ENCODE results near the gene C22orf23. TPM values are rescaled to one million over a fixed set of nuclear protein-coding genes. Genes with fewer than 3 reads are reported as not detected.

C22orf23 gene
- total RNA-seq, 1 donor from 2014 or later: not detected

- no peak overlapping the region for H3K27ac ChIP-seq
- H3K36me3 ChIP-seq: peaks cover 19% of the 10 kb centered on the region
- intact Hi-C loops (cut with DNase I): no loop called here
Measured at GRCh38 chr22:37917874-37918548, 35.4 kb downstream of the C22orf23 start.

GRCh38 chr22:37916311-37916710, 37.1 kb downstream of the C22orf23 start:
- ATAC-seq (no peak), DNase-seq (no peak)
- Histone ChIP-seq H3K27me3 (no peaks in the 10 kb centered on the region), H3K36me3 (peaks cover 19% of the 10 kb centered on the region), H3K27ac (no peak overlapping the region), H3K4me3 (no peak overlapping the region), H3K4me1 (no peaks in the 10 kb centered on the region), H3K9me3 (no peaks in the 10 kb centered on the region)
- intact Hi-C loops (cut with DNase I): no loop called here
- no peak for TF ChIP-seq CTCF (IDR thresholded peaks at IDR 0.05)

More at GRCh38 chr22:37917874-37918548, 35.4 kb downstream of the C22orf23 start:
- ATAC-seq: no peak
- no peak for DNase-seq
- Histone ChIP-seq H3K4me1 (no peaks in the 10 kb centered on the region), H3K27me3 (no peaks in the 10 kb centered on the region), H3K4me3 (no peak overlapping the region), H3K9me3 (no peaks in the 10 kb centered on the region)
- no peak for TF ChIP-seq CTCF (IDR thresholded peaks at IDR 0.05)

GRCh38 chr22:37913233-37913721, 40.1 kb downstream of the C22orf23 start:
- H3K27ac ChIP-seq: no peak overlapping the region
- intact Hi-C loops (cut with DNase I): no loop called here
- peak; percentile 35 for ATAC-seq

GRCh38 chr22:37912171-37912570, 41.2 kb downstream of the C22orf23 start:
- H3K9me3 ChIP-seq: no peaks in the 10 kb centered on the region
- no peak for TF ChIP-seq CTCF (IDR thresholded peaks at IDR 0.05)
- H3K4me1 ChIP-seq: peaks cover 8% of the 10 kb centered on the region
- peaks cover 6% of the 10 kb centered on the region for H3K36me3 ChIP-seq
- no peak overlapping the region for H3K27ac ChIP-seq
- H3K4me3 ChIP-seq: no peak overlapping the region
- intact Hi-C loops (cut with DNase I): no loop called here
- DNase-seq (no peak), ATAC-seq (no peak)
- no peaks in the 10 kb centered on the region for H3K27me3 ChIP-seq

More at GRCh38 chr22:37913233-37913721, 40.1 kb downstream of the C22orf23 start:
- no peaks in the 10 kb centered on the region for H3K4me1 ChIP-seq
- peaks cover 12% of the 10 kb centered on the region for H3K36me3 ChIP-seq
- no peak for DNase-seq
- no peak for TF ChIP-seq CTCF (IDR thresholded peaks at IDR 0.05)
- H3K9me3 ChIP-seq: no peaks in the 10 kb centered on the region
- no peak overlapping the region for H3K4me3 ChIP-seq
- no peaks in the 10 kb centered on the region for H3K27me3 ChIP-seq

GRCh38 chr22:37911697-37912096, 41.7 kb downstream of the C22orf23 start:
- Histone ChIP-seq H3K27ac (no peak overlapping the region), H3K4me3 (no peak overlapping the region), H3K9me3 (no peaks in the 10 kb centered on the region), H3K27me3 (no peaks in the 10 kb centered on the region), H3K4me1 (peaks cover 13% of the 10 kb centered on the region), H3K36me3 (peaks cover 6% of the 10 kb centered on the region)
- ATAC-seq (no peak), DNase-seq (no peak)
- intact Hi-C loops (cut with DNase I): no loop called here
- TF ChIP-seq CTCF (IDR thresholded peaks at IDR 0.05): no peak

Data from upper lobe of right lung (tissue), 1 donor.